GM23338 (cell line): ENCODE data around the gene ID3.

ENCODE experiments used
- EZH2 ChIP-seq: fragments of 200-600 bp; sonication (generic); IDR thresholded peaks from one replicate; pipeline ENCODE4 v1.8.0; 2017; ENCODE audit warnings: antibody characterized with exemption, mild to moderate bottlenecking, low read depth; ENCODE audit not compliant: unreplicated experiment
- POLR2AphosphoS5 ChIP-seq: IDR thresholded peaks from 2 replicates; pipeline ENCODE4 v1.6.1; 2016; ENCODE audit warnings: antibody characterized with exemption, low read depth
- STAT1 ChIP-seq: IDR thresholded peaks from one replicate; pipeline ENCODE4 v1.6.1; 2016; ENCODE audit warnings: antibody characterized with exemption; ENCODE audit not compliant: unreplicated experiment
- ZNF114 ChIP-seq: fragments of 250-450 bp; sonication (Bioruptor Pico); IDR thresholded peaks from 2 replicates; pipeline ENCODE4 v1.5.0; 2020; ENCODE audit warnings: mild to moderate bottlenecking, moderate library complexity
- ZNF331 ChIP-seq: fragments of 250-450 bp; sonication (Bioruptor Pico); IDR thresholded peaks from 2 replicates; pipeline ENCODE4 v1.5.0; 2020; ENCODE audit warnings: low read depth, mild to moderate bottlenecking, moderate library complexity
- TF ChIP-seq, protein P1 (sequence below), 2 experiments: fragments of 200-600 bp in 1 of 2; sonication (generic) in 1 of 2; conservative IDR thresholded peaks; 2 replicates each; pipeline versions ENCODE4 v1.5.1 to v1.6.1; 2016 to 2017; ENCODE audit warnings: antibody characterized with exemption in 2 of 2, low read depth in 2 of 2, mild to moderate bottlenecking in 2 of 2, moderate library complexity in 1 of 2
- TF ChIP-seq, protein P2 (sequence below): IDR thresholded peaks from one replicate; pipeline ENCODE4 v1.6.1; 2018; ENCODE audit warnings: antibody characterized with exemption; ENCODE audit not compliant: unreplicated experiment
- TF ChIP-seq, protein P3 (sequence below): IDR thresholded peaks from 2 replicates; pipeline ENCODE4 v1.6.1; 2016; ENCODE audit warnings: antibody characterized with exemption

GRCh38 chr1:23570001-23570691, 10.8 kb upstream of the ID3 start:
- no peak for TF ChIP-seq POLR2AphosphoS5
- TF ChIP-seq, protein P1, sequence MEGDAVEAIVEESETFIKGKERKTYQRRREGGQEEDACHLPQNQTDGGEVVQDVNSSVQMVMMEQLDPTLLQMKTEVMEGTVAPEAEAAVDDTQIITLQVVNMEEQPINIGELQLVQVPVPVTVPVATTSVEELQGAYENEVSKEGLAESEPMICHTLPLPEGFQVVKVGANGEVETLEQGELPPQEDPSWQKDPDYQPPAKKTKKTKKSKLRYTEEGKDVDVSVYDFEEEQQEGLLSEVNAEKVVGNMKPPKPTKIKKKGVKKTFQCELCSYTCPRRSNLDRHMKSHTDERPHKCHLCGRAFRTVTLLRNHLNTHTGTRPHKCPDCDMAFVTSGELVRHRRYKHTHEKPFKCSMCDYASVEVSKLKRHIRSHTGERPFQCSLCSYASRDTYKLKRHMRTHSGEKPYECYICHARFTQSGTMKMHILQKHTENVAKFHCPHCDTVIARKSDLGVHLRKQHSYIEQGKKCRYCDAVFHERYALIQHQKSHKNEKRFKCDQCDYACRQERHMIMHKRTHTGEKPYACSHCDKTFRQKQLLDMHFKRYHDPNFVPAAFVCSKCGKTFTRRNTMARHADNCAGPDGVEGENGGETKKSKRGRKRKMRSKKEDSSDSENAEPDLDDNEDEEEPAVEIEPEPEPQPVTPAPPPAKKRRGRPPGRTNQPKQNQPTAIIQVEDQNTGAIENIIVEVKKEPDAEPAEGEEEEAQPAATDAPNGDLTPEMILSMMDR (conservative IDR thresholded peaks at IDR 0.05; ENCODE audit: low read depth in 2 of 2) = no peak
- TF ChIP-seq, protein P2, sequence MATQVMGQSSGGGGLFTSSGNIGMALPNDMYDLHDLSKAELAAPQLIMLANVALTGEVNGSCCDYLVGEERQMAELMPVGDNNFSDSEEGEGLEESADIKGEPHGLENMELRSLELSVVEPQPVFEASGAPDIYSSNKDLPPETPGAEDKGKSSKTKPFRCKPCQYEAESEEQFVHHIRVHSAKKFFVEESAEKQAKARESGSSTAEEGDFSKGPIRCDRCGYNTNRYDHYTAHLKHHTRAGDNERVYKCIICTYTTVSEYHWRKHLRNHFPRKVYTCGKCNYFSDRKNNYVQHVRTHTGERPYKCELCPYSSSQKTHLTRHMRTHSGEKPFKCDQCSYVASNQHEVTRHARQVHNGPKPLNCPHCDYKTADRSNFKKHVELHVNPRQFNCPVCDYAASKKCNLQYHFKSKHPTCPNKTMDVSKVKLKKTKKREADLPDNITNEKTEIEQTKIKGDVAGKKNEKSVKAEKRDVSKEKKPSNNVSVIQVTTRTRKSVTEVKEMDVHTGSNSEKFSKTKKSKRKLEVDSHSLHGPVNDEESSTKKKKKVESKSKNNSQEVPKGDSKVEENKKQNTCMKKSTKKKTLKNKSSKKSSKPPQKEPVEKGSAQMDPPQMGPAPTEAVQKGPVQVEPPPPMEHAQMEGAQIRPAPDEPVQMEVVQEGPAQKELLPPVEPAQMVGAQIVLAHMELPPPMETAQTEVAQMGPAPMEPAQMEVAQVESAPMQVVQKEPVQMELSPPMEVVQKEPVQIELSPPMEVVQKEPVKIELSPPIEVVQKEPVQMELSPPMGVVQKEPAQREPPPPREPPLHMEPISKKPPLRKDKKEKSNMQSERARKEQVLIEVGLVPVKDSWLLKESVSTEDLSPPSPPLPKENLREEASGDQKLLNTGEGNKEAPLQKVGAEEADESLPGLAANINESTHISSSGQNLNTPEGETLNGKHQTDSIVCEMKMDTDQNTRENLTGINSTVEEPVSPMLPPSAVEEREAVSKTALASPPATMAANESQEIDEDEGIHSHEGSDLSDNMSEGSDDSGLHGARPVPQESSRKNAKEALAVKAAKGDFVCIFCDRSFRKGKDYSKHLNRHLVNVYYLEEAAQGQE = no peak
- no peak for TF ChIP-seq EZH2
- no peak for TF ChIP-seq ZNF331 (CRISPR knock-in tag)
- TF ChIP-seq, protein P3, sequence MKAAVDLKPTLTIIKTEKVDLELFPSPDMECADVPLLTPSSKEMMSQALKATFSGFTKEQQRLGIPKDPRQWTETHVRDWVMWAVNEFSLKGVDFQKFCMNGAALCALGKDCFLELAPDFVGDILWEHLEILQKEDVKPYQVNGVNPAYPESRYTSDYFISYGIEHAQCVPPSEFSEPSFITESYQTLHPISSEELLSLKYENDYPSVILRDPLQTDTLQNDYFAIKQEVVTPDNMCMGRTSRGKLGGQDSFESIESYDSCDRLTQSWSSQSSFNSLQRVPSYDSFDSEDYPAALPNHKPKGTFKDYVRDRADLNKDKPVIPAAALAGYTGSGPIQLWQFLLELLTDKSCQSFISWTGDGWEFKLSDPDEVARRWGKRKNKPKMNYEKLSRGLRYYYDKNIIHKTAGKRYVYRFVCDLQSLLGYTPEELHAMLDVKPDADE = no peak
- no peak for TF ChIP-seq STAT1
- no peak for TF ChIP-seq ZNF114 (CRISPR knock-in tag)
